DOHH2 (cell line): ENCODE data around the gene AGTPBP1.

ENCODE experiments used
- EZH2phosphoT487 ChIP-seq: fragments of 200-600 bp; sonication (generic); IDR thresholded peaks from 2 replicates; pipeline ENCODE4 v1.6.1; 2017; ENCODE audit warnings: borderline replicate concordance, mild to moderate bottlenecking, antibody characterized with exemption, low read length, moderate library complexity, mixed read lengths
- TF ChIP-seq, protein P1 (sequence below): fragments of 200-600 bp; sonication (generic); IDR thresholded peaks from one replicate; pipeline ENCODE4 v1.5.1; 2014; ENCODE audit warnings: antibody characterized with exemption, mild to moderate bottlenecking, low read depth, low read length; ENCODE audit not compliant: poor library complexity, severe bottlenecking

DNA sequence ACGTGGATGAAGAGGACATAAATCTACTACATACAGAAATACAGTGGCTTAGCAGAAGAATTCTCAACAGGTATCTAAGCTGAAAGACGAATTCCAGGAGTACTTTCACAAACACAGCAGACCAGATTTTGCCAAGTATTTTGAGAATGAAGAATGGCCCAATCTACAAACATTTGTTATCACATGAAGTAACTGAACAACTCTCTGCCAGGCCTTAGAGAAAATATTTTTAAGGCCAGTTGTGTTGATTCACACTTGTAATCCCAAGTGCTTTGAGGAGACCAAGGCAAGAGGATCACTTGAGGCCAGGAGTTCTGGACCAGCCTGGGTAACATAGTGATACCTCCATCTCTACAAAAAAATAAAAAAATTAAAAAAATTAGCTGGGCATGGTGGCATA lies 14.3 kb downstream of the AGTPBP1 start:
- TF ChIP-seq, protein P1, sequence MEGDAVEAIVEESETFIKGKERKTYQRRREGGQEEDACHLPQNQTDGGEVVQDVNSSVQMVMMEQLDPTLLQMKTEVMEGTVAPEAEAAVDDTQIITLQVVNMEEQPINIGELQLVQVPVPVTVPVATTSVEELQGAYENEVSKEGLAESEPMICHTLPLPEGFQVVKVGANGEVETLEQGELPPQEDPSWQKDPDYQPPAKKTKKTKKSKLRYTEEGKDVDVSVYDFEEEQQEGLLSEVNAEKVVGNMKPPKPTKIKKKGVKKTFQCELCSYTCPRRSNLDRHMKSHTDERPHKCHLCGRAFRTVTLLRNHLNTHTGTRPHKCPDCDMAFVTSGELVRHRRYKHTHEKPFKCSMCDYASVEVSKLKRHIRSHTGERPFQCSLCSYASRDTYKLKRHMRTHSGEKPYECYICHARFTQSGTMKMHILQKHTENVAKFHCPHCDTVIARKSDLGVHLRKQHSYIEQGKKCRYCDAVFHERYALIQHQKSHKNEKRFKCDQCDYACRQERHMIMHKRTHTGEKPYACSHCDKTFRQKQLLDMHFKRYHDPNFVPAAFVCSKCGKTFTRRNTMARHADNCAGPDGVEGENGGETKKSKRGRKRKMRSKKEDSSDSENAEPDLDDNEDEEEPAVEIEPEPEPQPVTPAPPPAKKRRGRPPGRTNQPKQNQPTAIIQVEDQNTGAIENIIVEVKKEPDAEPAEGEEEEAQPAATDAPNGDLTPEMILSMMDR: no peak
- TF ChIP-seq EZH2phosphoT487: no peak
